Kasumi-1 (cell line): Measurements from ENCODE around the gene SESN2.

Experiments used
- DNase-seq, 2 experiments: peaks; one replicate each; lab custom pipeline; 2025; lab: John Stamatoyannopoulos, UW

SESN2 gene

DNA sequence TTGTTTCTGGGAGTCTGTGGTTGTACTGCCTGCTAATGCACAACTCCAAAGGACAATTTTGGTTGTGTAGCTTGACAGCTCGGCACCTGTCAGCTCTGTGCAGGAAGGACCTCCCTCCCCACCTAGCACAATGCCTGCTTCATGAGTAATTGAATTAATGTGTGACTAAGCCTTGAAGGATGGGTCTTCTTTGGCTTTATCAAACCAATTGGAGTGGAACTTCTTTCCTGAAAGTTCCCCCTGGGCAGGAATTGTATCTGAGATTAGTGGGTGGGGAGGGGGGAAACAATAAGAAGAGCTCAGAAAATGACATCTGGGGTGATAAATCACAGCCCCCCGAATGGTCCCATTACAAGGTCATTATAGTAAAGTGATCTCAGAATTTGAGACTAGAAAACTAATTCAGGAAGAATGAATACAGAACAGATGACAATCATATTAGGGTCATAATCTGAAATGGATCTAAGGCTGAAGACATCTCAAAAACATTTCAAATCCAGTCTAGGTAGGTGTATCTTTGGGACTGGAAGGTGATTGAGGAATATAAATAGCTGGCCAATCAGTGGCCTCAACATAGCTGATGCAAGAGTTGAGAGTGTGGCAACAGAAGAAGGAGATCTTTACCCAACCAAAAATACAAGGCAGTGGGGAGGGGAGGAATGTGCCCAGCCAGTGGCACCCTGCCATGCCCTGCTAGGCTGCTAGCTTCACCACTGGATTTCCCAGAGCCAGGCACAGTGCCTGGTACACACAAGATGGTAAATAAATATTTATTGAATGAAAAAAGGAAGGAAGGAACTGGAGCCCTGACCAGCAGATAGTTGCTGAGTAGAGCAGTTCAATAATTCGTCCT lies 10.1 kb upstream of the SESN2 start:
- no peak for DNase-seq

DNA sequence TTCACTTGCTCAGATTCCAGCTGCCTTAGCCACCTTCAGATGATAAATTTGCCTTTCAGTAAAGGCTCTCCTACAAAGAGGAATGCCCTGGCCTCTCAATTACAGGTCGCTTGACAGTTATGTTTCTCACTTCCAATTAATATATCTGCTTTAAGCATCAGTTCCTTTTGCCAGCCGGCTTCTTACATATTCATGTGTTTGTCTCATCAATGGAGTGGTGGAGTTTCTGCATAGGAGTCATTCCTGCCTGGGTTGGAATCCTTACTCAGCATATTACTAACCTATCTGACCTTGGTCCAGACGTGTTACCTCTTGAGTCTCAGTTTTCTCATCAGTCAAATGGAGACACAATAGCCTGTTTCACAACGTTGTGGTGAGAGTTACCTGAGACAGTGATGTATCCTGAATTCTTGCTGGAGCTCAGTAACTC lies 9.4 kb upstream of the SESN2 start:
- no peak for DNase-seq

- DNase-seq: no peak
These were observed 3.0 kb upstream of the SESN2 start for GRCh38 chr1:28256197-28256827.

DNA sequence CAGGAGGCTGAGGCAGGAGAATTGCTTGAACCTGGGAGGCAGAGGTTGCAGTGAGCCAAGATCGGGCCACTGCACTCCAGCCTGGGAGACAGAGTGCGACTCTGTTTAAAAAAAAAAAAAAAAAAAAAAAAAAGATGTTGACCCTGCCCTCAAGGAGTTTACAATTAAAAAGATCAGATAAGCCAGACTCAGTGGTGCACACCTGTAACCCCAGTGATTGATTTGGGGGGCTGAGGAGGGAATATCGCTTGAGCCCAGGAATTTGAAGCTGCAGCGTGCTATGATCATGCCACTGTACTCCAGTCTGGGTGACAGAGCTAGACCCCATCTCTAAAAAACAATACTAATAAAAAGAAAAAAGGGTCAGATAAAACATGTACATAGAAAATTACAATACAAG lies 1.6 kb upstream of the SESN2 start:
- no peak for DNase-seq

DNA sequence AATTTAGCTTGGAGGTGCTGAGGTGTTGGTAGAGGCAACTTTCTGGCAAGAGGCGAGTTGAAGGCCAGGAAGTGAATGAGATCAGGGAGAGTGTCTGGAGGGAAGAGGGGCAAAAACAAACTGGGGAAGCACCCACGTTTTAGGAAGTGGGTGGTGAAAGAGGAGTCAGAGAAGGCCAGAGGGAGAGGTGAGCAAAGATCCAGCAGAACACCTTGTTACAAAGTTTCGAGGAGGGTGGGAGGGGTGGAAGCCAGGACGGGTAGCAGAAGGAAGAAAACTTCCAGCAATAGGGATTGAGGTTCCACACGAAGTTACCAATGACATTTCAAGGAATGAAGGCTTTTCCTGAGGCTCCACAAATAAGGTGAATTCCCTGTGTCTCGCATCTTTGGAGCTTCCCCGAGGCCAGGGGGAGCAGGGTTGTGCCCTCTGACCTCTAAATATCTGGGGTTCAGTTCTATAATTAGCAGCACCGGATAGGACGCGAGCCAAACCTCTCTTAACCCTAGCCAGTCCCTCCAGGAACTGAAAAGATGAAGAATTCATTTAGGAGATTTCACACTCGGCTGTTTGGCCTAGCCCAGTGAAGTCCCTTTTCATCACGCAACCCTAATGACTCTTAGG lies 578 bp upstream of the SESN2 start:
- peak; percentile 6 to 32 for DNase-seq

DNA sequence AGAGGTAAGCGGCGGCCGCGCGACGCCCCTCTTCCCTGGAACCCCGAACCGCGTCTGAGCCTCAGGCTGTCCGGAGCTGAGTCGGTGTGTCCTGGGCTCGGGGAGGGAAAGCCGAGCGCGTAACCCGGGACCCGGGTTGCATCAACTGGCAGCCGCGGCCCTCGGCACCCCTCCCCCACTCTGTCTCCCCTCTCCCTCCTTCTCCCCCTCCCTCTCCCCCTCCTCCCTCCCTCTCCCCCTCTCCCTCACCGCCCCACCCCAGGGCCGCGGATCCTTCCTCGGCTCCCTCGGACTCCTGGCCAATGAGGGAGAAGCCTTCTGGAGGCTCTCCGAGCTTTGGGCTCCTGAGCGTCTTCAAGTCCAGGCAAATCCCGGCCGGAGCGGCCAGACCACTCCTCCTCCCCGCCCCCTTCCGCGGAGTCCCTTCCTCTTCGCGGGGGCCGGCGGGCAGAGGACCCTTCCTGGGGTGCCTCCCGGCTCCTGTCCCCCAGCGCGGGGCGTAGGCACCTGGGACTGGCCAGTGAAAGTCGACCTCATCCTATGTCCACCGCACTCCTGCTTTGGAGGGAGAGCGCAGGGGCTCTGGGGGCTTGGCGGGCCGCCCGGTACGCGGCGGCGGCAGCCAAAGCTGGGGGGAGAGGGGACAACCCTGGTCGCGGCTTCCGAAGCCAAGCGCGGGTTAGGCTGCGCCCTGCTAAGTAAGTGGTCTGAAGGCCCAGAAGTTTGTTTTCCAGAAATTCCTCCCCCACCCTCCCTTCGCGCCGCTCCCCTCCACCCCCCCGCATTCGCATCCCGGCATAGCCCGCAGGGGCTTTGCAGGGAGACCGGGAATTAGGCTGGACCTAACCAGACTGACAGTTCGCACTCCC lies 850 bp downstream of the SESN2 start:
- DNase-seq: no peak

GRCh38 chr1:28260803-28261174 lies 1.5 kb downstream of the SESN2 start:
- DNase-seq: no peak

DNA sequence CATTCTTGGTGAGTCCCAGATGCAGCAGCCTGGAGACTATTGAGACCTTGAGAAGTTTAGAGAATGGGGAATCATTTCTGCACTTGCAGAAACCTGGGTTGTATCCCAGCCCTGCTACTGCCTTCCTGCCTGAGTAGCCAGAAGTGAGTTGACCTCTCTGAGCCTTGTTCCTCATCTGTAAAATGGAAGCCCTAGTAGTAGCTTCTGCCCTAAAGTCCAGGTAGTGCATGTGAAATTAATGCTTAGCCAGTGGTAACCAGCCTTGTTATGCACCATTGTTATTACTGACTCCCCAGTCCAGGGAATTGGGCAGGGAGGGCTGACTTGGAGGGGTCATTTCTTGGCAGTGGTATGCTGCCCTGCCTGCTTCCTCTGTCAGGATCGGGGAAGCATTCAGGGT lies 5.6 kb downstream of the SESN2 start:
- DNase-seq: no peak

DNA sequence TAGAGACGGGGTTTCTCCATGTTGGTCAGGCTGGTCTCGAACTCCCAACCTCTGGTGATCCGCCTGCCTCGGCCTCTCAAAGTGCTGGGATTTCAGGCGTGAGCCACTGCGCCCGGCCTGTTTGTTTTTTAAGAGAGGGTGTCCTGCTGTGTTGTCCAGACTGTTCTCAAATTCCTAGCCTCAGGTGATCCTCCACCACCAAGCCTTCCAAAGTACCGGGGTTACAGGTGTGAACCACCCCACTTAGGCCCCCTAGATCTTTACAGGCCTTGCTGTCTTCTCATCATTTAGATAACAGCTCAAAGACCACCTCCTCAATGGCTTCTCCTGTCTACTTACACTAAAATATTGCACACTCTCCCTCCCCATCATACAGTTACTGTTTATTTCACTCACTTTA lies 6.3 kb downstream of the SESN2 start:
- DNase-seq: no peak

DNA sequence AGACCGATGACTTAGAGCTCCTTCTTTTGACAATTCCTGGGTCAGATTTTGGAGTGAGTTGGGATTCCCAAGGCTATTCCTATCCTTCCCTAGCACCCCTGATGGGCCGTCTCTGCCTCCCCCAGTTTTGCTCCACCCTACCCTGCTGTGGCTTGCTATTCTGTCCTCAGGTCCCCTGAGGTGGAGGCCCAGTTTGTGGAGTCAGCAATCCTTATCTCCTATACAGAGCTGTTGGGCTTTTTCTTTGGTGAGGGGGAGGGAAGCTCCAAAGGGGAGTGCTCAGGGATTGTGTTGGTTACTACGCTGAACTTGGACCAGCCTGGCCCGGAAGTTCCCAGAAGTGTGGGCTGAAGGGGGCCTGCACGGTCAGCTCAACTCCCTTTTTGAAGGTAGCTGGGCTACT lies 7.6 kb downstream of the SESN2 start:
- DNase-seq: no peak

DNA sequence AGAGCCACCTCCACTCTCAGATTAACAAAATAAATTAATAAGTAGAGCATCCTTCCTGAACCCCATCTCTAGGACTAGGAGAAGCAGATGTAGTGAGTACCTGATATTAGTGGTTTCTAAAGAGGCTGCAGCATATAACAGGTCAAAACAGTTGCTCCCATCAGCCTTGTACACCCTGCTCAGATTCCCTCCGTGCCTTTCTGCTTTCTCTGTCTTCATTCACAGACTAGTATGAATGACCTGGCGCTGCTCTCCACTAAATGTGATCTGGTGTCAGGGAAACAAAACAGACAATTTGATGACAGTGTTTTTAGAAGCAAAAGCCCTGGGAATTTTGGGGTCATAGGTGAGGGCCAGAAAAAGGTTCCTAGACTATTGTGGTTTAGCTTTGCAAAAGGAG lies 8.3 kb downstream of the SESN2 start:
- DNase-seq: no peak

- DNase-seq: no peak
These were observed 10.2 kb downstream of the SESN2 start for GRCh38 chr1:28269529-28269928.

GRCh38 chr1:28272215-28272852 lies 13.0 kb downstream of the SESN2 start:
- no peak for DNase-seq

DNA sequence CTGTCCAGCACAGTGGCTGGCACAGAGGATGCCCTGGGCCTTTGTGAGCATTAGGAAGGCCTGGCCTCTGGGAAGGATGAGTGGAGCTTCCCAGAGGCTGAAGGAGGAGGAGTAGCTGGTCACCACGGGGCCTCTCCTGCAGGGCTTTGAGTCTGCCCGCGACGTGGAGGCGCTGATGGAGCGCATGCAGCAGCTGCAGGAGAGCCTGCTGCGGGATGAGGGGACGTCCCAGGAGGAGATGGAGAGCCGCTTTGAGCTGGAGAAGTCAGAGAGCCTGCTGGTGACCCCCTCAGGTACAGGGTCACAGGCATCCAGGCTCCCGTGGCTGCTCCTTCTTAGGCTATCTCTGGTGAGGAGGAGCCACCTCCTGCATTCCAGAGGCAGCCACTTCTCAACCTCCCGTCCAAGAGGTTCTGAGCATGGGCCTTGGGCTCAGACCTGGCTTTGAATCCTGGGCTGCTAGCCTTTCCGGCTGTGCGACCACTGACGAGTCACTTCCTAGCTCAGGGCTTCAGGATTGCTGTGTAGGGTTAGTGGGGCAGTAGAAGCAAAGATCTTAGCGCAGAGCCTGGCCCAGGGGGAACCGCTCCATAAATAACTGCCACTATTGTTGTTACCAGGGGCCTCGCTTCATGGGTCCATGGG lies 14.0 kb downstream of the SESN2 start:
- no peak for DNase-seq

GRCh38 chr1:28278763-28279162 lies 19.4 kb downstream of the SESN2 start:
- no peak for DNase-seq

DNA sequence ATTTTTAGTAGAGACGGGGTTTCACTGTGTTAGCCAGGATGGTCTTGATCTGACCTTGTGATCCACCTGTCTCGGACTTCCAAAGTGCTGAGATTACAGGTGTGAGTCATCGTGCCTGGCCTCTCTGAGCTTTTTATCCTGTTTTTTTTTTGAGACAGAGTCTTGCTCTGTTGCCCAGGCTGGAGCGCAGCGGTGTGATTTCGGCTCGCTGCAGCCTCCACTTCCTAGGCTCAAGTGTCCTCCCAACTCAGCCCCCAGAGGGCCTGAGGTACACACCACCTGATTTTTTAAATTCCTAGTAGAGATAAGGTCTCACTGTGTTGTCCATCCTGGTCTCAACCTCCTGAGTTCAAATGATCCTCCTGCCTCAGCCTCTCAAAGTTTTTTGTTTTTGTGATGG lies 20.4 kb downstream of the SESN2 start:
- DNase-seq: no peak

DNA sequence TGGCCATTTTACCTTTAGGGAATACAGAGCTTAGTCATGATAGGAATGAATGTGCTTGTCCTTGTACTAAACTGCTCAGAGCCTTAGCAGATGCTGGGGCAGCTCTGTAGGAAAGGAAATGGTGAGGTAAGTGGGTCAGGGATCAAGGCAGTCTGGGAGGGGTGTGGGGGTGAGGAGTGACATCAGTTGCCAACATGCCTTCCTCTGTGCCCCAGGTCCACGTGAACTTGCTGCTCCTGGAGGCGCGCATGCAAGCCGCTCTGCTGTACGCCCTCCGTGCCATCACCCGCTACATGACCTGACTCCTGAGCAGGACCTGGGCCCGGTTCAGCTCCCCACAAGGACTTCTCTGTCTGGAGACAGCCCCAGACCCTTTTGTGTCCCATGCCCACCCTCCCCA lies 21.2 kb downstream of the SESN2 start:
- no peak for DNase-seq

DNA sequence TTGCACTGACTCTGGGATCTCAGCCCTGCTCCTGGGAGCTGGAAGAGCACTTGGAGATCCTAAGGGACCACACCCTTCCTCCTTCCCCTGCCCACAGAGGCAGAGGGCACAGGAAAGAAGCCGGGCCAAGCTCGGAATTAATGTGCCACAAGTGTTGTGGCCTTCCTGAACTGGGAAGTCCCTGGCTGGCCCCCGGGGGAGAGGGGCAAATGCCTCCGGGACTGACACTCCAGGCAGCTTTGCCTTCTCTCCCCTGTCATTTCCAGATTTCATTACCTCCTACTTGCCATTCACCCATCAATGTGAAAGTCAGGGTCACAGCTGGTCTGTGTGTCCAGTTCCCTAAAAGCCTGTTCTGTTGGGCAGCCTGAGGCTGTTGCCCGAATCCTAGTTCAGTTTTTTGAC lies 21.7 kb downstream of the SESN2 start:
- no peak for DNase-seq

DNA sequence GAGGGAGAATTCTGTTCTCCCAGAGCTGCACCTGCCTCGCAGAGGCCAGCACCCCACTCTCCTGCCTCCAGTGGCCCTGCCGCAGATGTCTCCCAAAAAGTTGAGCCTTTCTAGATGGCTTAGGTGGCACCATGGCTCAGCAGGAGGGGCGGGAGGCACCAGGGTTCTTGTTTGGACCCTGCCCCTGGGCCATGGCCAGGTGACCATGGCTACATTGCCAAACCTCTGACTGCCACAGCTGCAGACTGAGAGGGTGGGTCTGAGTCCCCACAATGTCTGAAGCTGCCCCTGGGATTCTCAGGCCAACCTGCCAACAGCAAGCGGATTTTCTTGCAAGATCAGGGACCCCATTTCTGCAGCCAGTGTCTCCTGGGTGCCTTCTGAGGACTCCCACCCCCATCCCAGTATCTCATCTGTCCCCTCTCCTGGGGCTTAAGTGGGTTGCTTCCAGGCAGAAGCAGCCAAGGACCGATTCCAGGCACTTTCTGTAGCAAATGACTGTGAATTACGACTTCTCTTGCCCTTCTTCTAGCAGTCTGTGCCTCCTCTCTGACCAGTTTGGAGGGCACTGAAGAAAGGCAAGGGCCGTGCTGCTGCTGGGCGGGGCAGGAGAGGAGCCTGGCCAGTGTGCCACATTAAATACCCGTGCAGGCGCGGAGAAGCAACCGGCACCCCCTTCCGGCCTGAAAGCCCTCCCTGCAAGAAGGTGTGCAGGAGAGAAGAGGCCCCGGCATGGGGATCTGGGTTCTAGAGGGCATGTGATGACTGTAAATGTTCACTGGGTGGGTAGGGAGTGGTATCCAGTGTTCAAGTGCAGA lies 22.5 kb downstream of the SESN2 start:
- DNase-seq: no peak
